NCI-H1092 (cell line): ENCODE data around the gene PARP8.

Experiments
- DNase-seq: peaks from one replicate; lab custom pipeline; 2025; lab: John Stamatoyannopoulos, UW

PARP8 gene

GRCh38 chr5:50726475-50727148 is 60.2 kb downstream of the PARP8 start:
- DNase-seq = no peak

- no peak for DNase-seq
These were observed 60.7 kb downstream of the PARP8 start for GRCh38 chr5:50727149-50727496.

DNA sequence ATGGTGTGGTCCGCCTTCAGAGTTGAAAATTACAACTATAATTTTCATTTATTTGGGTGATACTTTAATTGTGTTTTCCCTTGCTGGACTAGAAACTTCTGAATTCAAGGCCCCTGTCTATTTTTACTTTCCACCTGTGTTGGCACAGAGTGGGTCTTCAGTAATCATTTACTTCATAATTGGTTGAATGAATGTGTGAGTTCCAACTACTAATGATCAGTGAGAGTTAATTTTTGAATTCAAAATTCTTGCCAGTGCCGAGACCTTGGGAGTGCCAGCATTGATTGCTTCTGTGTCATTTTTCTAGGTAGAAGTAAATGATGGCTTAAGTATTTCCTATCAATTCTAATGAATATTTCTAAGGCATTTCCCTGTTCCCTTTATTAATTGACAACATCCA is 61.4 kb downstream of the PARP8 start:
- no peak for DNase-seq

- no peak for DNase-seq
These were observed 63.9 kb downstream of the PARP8 start for GRCh38 chr5:50730336-50730735.

- DNase-seq = no peak
These were observed 64.4 kb downstream of the PARP8 start for GRCh38 chr5:50730841-50731240.

DNA sequence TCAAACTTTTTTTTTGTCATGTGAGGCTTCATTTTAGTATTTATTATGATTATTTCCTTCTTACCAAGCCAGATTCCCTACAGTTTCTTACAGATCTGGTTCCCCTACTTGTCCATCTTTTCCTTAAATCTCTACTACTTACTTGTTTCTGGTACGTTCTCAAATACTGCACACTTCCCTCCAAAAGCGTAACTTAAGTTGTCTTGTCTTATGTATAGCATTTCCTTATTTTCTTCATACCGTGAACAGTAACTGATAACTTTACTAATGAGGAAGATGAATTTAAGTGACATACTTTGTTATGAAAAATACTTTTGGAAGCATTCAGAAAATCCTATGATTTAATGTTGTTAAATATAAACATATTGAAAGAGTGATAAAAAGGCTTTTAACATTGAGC is 67.3 kb downstream of the PARP8 start:
- no peak for DNase-seq

GRCh38 chr5:50738864-50739263 is 72.4 kb downstream of the PARP8 start:
- DNase-seq = no peak

GRCh38 chr5:50740832-50741231 is 74.4 kb downstream of the PARP8 start:
- no peak for DNase-seq

GRCh38 chr5:50744776-50745175 is 78.3 kb downstream of the PARP8 start:
- no peak for DNase-seq

DNA sequence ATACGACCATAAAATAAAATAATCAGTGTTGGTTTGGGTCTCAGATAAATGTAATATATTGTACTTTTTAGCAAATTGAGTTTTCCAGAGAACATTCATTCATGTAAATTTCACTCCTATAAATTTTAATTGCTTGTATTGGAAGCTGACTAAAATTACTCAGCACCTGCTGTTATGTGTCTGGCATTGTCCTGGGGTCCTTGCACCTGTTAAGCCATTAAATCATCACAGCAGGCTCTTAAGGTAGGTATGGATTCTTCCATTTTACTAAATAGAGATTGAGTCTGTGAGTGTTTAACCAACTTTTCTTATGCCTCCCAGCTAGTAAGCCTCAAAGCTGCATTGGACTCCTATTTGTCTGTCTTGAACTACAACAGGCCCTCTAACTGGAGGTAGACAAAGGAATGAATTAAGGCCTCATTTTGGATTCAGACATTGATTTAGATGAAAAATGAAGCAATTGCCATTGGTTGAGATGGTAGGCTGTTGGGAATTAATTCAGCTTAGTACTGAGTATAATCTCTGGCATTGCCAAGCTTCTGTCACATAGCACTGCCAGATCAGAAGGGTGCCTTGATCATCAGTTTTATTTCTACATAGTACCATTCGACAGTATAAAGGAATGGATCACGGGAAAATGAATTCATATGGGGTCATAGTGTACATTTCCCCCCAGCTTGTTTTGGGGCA is 78.9 kb downstream of the PARP8 start:
- no peak for DNase-seq

DNA sequence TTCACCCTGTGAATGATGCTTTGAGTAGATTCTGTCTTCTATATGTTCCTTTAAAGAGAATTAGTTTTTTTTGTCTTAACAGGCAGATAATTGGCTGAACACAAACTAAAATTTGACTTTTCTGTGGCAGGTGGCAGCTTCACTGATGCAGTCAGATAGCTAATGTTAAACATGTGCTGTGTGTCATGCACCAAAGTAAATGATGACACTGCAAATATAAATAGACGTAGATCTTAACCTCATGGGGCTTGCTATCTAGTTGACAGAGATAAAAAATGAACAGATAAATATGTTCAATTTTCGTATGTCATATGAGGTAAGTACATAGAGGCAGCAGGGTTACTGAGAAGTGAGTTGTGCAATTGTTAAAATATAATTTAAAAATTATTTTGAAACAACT is 82.7 kb downstream of the PARP8 start:
- DNase-seq = no peak

DNA sequence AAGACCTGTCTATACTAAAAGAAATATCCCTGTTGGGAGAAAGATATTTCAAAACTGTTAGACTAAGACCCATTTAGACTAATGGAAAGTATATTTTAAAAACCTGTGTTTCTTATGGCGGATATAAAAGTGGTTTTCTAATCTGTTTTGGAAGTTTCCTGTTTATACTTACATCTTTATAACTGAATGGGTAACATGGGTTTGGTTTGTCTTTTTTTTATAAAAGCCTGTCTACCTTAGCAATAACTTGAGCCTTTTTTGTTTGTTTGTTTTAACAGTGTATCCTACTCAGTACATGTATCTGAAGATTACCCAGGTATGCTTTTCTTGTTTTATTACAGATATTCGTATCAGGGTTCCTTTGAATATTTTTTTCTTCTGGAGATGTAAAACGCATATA is 83.4 kb downstream of the PARP8 start:
- no peak for DNase-seq

DNA sequence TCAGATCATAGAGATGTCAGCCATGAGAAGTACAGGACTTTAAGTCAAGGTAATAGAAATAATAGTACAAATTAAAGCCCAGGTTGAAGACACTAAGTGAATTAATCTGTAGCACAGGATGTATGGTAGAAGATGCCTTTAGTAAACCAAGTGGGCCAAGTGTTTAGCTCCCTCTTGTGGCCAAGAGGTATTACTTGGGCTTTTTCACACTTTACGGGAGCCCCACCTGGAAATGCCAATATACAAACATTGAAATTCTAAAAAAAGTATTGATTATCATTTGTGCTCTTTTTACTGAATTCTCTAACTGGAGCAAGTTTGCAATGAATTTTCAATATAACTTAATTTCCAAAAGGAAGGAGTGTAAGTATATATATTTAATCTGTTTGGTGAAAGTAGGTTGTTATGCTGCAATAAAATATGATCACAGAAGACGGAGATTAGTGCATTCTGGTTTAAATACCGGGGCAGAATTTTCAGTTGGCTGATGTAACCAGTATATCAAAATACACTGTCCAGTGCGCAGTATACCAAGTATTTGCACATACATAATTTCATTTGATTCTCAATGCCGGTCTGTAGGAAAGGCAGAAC is 84.7 kb downstream of the PARP8 start:
- no peak for DNase-seq

DNA sequence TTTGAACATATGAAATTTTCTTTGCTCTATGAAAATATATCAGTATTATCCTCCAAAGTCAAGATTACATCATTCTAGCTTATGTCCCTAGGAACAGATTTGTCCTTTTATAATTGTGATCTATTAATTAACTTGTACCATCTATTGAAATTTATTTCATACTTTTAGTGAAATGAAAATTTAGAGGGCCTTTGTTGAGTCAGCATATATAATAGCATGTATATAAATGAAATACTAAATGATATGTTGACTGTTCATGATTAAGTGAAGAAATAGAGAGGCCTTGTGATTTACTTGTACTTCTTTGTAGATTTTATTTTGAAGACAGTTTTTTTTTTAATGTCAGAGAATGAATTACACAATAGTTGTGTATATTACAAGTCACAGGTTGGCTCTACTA is 86.4 kb downstream of the PARP8 start:
- no peak for DNase-seq

DNA sequence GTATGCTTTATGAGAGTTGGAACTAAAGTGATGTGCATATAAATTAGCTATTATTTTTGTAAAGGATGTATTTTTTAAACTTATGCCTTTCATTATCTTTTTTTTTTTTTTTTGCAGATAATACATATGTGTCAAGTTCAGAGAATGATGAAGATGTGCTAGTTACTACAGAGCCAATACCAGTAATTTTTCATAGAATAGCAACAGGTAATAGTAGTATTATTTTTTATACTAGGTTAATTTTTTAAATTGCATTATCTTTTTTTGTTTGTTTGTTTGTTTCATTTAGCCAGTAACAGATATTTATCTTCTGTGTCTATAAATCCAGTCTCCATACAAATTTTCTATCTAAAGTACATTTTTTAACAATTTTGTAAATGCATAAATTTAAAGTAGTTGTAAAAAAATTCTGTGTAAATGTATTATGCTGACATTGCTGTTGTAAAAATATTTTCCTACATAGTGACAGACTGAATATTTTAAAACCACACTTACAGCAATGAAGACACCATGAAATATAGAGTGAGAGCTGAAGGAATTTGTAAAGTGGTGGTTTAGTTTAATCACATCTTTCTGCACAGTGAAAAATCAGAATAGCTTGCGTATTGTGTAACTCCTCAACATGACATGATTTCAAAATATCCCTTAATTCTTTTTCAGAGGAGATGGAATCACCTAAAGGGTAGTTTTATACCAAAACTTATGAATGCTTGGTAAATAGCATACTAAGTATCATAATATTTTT is 93.3 kb downstream of the PARP8 start:
- DNase-seq = no peak

- DNase-seq = no peak
These were observed 96.9 kb downstream of the PARP8 start for GRCh38 chr5:50763351-50763750.

DNA sequence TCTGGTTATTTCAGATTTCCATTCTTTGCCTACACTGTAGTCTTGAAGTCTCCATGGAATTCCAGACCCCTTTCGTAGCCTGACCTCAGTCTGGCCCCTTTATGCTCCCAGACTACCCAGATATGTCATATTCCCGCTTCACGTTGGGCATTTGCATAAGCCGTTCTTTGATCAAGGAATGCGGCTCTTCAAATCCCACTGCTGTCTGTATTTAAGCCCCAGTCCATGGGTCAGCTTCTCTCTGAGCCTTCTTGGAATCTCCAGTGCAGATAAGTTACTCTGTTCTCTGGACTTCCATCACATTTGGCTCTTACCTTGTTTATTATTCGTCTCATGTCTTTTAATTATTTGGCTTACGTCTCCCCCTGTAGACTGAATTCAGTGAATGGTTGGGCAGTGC is 97.4 kb downstream of the PARP8 start:
- DNase-seq = no peak

DNA sequence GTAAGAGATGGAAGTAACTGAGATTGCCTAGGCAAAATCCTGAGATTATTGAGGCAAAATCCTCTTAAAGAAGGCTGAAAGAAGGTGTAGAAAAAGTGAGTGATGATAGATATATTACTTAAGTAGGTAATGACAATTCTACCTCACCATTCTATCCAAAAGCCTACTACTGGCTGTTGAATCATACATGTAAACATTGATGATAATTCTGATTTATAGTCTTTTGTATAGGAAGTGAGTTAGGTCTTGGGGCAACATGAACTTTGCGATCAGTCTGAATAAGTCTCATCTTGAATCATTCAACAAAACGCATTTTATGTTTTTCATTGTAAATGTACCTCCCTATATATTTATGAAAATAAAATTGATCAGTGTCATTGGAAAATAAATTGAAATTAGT is 99.6 kb downstream of the PARP8 start:
- no peak for DNase-seq

DNA sequence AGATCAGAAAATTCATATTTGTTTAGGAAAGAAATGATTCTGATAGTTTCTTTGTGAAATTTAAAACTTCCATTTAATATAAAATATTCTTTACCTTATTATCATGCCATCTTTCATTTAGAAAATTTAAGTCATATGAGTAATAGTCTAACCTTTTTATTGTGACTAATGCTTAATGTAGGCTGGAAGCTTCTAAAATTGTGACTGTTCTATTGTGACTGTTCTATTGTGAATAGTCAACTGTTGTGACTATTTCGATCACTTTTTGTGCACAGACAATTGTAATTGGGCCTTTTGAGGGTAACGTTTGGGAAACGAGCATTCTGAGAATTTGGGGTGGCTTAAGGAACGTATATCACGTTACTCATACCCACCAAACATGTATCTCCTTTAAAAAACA is 100.0 kb downstream of the PARP8 start:
- DNase-seq = no peak

DNA sequence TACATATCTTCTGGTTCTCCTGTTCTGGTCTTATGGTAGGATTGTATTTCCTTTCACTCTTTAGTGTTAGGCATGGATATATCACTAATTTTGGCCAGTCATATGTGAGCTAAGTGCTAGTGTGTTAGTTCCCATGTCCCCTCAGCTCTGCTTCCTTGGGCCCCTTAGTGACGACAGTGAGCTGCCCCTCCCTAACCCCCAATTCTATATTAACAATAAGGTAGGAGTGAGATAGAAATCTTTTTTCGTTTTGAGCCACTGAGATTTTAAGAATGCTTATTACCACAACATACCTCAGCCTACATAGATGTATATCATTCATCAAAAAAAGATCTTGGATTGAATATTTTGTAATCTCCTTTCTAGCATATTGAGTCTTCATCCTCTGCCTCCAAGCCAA is 100.5 kb downstream of the PARP8 start:
- no peak for DNase-seq

GRCh38 chr5:50767588-50767987 is 101.2 kb downstream of the PARP8 start:
- no peak for DNase-seq

DNA sequence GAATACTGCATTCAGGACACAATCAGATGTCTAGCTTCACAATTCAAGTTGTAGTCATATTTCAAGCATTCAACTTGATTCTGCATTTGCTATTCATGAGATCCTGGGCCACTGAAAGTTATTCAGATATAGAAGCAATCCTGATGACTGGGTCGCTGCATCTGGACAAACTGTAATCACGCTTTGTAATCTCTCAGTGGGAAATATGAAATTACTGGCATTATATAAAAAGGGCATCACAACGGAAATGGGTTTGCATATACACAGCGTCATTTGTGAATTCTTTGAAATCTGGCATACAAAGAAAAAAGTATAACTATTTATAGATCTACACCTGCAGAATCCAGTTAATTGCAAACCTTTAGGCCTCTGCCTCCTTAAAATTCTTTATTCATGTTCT is 102.2 kb downstream of the PARP8 start:
- no peak for DNase-seq

DNA sequence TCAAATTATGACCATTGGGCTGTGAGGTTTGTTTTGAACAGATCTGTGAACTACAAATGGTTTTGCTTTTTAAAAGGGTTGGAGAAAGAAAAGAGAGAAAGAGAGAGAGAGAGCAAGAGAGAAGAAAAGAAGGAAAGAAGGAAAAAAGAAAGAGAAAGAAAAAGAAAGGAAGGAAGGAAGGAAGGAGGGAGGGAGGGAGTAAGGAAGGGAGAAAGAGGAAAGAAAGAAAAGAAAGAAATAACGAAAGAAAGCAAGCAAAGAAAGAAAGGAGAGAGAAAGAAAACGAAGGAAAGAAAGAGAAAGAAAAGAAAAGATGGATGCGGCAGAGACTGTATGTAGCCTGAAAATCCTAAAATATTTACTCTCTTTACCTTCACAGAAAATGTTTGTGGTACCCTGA is 104.0 kb downstream of the PARP8 start:
- no peak for DNase-seq
